ENCODE measurements around the gene ECE1.

DNA sequence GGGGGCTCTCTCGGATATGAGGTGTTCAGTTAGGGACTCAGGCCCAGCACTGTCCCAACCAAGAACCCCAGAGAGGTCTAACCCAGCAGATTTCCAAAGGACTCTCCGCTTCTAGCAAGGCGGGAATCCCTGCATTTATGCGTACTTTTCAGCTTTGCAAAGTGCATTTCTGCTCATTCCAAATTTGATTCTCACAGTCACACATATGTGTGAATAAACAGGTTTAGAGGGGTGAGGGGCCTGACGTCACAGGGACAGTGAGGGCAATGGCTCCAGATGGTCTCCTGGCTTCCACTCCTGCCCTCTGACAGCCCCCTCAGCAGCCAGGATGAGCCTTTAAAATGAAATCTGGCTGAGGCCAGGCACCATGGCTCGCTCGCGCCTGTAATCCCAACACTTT lies 921 bp upstream of the ECE1 start:
- no peak for TF ChIP-seq POLR2A (IDR thresholded peaks at IDR 0.05)
- TF ChIP-seq, protein P1, sequence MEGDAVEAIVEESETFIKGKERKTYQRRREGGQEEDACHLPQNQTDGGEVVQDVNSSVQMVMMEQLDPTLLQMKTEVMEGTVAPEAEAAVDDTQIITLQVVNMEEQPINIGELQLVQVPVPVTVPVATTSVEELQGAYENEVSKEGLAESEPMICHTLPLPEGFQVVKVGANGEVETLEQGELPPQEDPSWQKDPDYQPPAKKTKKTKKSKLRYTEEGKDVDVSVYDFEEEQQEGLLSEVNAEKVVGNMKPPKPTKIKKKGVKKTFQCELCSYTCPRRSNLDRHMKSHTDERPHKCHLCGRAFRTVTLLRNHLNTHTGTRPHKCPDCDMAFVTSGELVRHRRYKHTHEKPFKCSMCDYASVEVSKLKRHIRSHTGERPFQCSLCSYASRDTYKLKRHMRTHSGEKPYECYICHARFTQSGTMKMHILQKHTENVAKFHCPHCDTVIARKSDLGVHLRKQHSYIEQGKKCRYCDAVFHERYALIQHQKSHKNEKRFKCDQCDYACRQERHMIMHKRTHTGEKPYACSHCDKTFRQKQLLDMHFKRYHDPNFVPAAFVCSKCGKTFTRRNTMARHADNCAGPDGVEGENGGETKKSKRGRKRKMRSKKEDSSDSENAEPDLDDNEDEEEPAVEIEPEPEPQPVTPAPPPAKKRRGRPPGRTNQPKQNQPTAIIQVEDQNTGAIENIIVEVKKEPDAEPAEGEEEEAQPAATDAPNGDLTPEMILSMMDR (IDR thresholded peaks at IDR 0.05): no peak
